Type B pancreatic cell (in vitro differentiated cells): ENCODE measurements around the gene DNAJC22. TPM values are rescaled to one million over a fixed set of nuclear protein-coding genes. Genes with fewer than 3 reads are reported as not detected.

Experiments used
- DNase-seq: peaks from one replicate; pipeline ENCODE4 v3.0.0; 2021; ENCODE audit warnings: mixed read lengths; ENCODE audit not compliant: unreplicated experiment; ENCODE audit errors: extremely low spot score
- H3K27ac Mint-ChIP-seq: 2 replicates; pipeline ENCODE4 v1.8.0; 2021; ENCODE audit warnings: mild to moderate bottlenecking, mixed read lengths
- H3K27me3 Mint-ChIP-seq: 2 replicates; pipeline ENCODE4 v1.8.0; 2021; ENCODE audit warnings: mixed read lengths
- H3K36me3 Mint-ChIP-seq: 2 replicates; pipeline ENCODE4 v1.8.0; 2021; ENCODE audit warnings: mixed read lengths
- H3K4me1 Mint-ChIP-seq: one replicate; pipeline ENCODE4 v1.8.0; 2021; ENCODE audit warnings: mixed read lengths; ENCODE audit not compliant: unreplicated experiment
- H3K4me3 Mint-ChIP-seq: 2 replicates; pipeline ENCODE4 v1.8.0; 2021; ENCODE audit warnings: mild to moderate bottlenecking, mixed read lengths
- H3K9me3 Mint-ChIP-seq: 2 replicates; pipeline ENCODE4 v1.8.0; 2021; ENCODE audit warnings: mixed read lengths
- CTCF ChIP-seq: fragments of 200-600 bp; sonication (generic); conservative IDR thresholded peaks from 2 replicates; pipeline ENCODE4 v1.5.0; 2021; ENCODE audit warnings: antibody characterized with exemption, mild to moderate bottlenecking
- total RNA-seq: library from RNA; stranded (reverse); gene quantifications from 2 replicates; pipeline ENCODE4 v1.2.1, GENCODE V29; 2021; ENCODE audit warnings: low replicate concordance

DNAJC22 gene
- total RNA-seq, 1 donor from 2014 or later, result 5.0 TPM

GRCh38 chr12:49352351-49352750 is 5.7 kb downstream of the DNAJC22 start:
- no peak for TF ChIP-seq CTCF
- Mint-ChIP-seq H3K9me3 (no peaks in the 10 kb centered on the region), H3K4me1 (peaks cover 1% of the 10 kb centered on the region), H3K27ac (no peak overlapping the region), H3K36me3 (no peaks in the 10 kb centered on the region), H3K27me3 (peaks cover 38% of the 10 kb centered on the region), H3K4me3 (no peak overlapping the region)
- no peak for DNase-seq

GRCh38 chr12:49355913-49356312 is 9.2 kb downstream of the DNAJC22 start:
- H3K4me1 Mint-ChIP-seq, result peaks cover 11% of the 10 kb centered on the region
- no peak for TF ChIP-seq CTCF
- H3K9me3 Mint-ChIP-seq, result no peaks in the 10 kb centered on the region
- peaks cover 25% of the 10 kb centered on the region for H3K27me3 Mint-ChIP-seq
- no peak overlapping the region for H3K4me3 Mint-ChIP-seq
- no peak for DNase-seq
- no peak overlapping the region for H3K27ac Mint-ChIP-seq
- no peaks in the 10 kb centered on the region for H3K36me3 Mint-ChIP-seq

- Mint-ChIP-seq H3K4me1 (peaks cover 11% of the 10 kb centered on the region), H3K9me3 (no peaks in the 10 kb centered on the region), H3K36me3 (no peaks in the 10 kb centered on the region), H3K4me3 (no peak overlapping the region), H3K27me3 (peaks cover 22% of the 10 kb centered on the region), H3K27ac (no peak overlapping the region)
- no peak for DNase-seq
- peak; percentile 75 for TF ChIP-seq CTCF
Observed at GRCh38 chr12:49357103-49357678, 10.5 kb downstream of the DNAJC22 start.

- no peak overlapping the region for H3K4me3 Mint-ChIP-seq
Observed at GRCh38 chr12:49358483-49359141, 11.9 kb downstream of the DNAJC22 start.

GRCh38 chr12:49359671-49360070 is 13.0 kb downstream of the DNAJC22 start:
- peaks cover 11% of the 10 kb centered on the region for H3K4me1 Mint-ChIP-seq
- H3K27ac Mint-ChIP-seq, result no peak overlapping the region
- H3K36me3 Mint-ChIP-seq, result no peaks in the 10 kb centered on the region
- TF ChIP-seq CTCF, result no peak
- DNase-seq, result no peak
- peaks cover 10% of the 10 kb centered on the region for H3K27me3 Mint-ChIP-seq
- H3K4me3 Mint-ChIP-seq, result no peak overlapping the region
- H3K9me3 Mint-ChIP-seq, result no peaks in the 10 kb centered on the region

More at GRCh38 chr12:49358483-49359141, 11.9 kb downstream of the DNAJC22 start:
- Mint-ChIP-seq H3K36me3 (no peaks in the 10 kb centered on the region), H3K27ac (no peak overlapping the region), H3K4me1 (peaks cover 11% of the 10 kb centered on the region), H3K27me3 (peaks cover 13% of the 10 kb centered on the region), H3K9me3 (no peaks in the 10 kb centered on the region)
- DNase-seq, result peak; percentile 51
- TF ChIP-seq CTCF, result peak; percentile 89
